ENCODE results near the gene ZNF133. TPM values are rescaled to one million over a fixed set of nuclear protein-coding genes. Genes with fewer than 3 reads are reported as not detected.

The ZNF133 gene
- polyA plus RNA-seq, 1 donor (not counting 4 experiments of a cell fraction or from before 2014, with no cell fraction given), result 15.8 TPM

DNA sequence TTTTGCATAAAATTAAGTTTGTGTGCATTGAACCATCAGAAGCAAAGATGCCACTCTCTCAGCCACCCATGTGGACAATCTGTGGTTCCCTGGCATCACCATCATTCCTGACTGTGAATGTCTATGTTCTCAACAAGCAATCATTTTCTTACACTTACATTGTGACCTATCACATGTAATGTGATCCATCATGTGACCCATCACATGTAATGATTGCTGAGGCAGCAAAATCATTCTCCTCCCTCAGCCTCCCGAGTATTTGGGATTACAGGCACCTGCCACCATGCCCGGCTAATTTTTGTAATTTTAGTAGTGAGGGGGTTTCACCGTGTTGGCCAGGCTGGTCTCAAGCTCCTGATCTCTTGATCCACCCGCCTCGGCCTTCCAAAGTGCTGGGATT, 22.0 kb upstream of the ZNF133 start:
- dilution Hi-C loops (cut with MboI; ENCODE audit: extremely low pct_ligation_motif_present, low sequenced_read_pairs), result no loop called here
- Histone ChIP-seq H3K9me3 (ENCODE audit: control insufficient read depth, low read depth, low read length) (no peaks in the 10 kb centered on the region), H3K4me2 (ENCODE audit: control insufficient read depth, extremely low read depth, insufficient read depth, low read depth, low read length) (no peak overlapping the region), H4K20me1 (ENCODE audit: control insufficient read depth, extremely low read depth, insufficient read depth, low read length) (no peaks in the 10 kb centered on the region), H3K79me2 (ENCODE audit: control insufficient read depth, insufficient read depth, low read length) (no peaks in the 10 kb centered on the region), H2AFZ (ENCODE audit: control insufficient read depth, low read length) (no peak overlapping the region), H3K27ac (ENCODE audit: control insufficient read depth, insufficient read depth, low read length) (no peak overlapping the region), H3K9me1 (ENCODE audit: control insufficient read depth, extremely low read depth, insufficient read depth, low read length) (no peaks in the 10 kb centered on the region), H3K36me3 (ENCODE audit: control insufficient read depth in 2 of 2, extremely low read depth in 1 of 2, insufficient read depth in 2 of 2, low read length in 2 of 2) (no peaks in the 10 kb centered on the region), H3K4me3 (ENCODE audit: control insufficient read depth in 2 of 3, extremely low read depth in 1 of 3, insufficient read depth in 2 of 3, low read depth in 1 of 3, low read length in 3 of 3) (no peak overlapping the region), H3K9ac (ENCODE audit: control insufficient read depth, extremely low read depth, insufficient read depth, low read length) (no peak overlapping the region), H3K27me3 (ENCODE audit: control insufficient read depth, extremely low read depth, insufficient read depth, low read length) (no peaks in the 10 kb centered on the region), H3K4me1 (ENCODE audit: control insufficient read depth, extremely low read depth, insufficient read depth, low read length) (peaks cover 6% of the 10 kb centered on the region)
- DNase-seq (ENCODE audit: low read depth, low spot score) (no peak), FAIRE-seq (no peak)
- TF ChIP-seq, protein P1, sequence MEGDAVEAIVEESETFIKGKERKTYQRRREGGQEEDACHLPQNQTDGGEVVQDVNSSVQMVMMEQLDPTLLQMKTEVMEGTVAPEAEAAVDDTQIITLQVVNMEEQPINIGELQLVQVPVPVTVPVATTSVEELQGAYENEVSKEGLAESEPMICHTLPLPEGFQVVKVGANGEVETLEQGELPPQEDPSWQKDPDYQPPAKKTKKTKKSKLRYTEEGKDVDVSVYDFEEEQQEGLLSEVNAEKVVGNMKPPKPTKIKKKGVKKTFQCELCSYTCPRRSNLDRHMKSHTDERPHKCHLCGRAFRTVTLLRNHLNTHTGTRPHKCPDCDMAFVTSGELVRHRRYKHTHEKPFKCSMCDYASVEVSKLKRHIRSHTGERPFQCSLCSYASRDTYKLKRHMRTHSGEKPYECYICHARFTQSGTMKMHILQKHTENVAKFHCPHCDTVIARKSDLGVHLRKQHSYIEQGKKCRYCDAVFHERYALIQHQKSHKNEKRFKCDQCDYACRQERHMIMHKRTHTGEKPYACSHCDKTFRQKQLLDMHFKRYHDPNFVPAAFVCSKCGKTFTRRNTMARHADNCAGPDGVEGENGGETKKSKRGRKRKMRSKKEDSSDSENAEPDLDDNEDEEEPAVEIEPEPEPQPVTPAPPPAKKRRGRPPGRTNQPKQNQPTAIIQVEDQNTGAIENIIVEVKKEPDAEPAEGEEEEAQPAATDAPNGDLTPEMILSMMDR (optimal IDR thresholded peaks at IDR 0.05 in 1 of 3, IDR thresholded peaks at IDR 0.05 in 1 of 3, conservative IDR thresholded peaks at IDR 0.05 in 1 of 3; ENCODE audit: extremely low read depth in 1 of 3, insufficient read depth in 2 of 3, low read length in 3 of 3), result no peak
- no peak for TF ChIP-seq EZH2 (IDR thresholded peaks at IDR 0.05; ENCODE audit: low read length)

DNA sequence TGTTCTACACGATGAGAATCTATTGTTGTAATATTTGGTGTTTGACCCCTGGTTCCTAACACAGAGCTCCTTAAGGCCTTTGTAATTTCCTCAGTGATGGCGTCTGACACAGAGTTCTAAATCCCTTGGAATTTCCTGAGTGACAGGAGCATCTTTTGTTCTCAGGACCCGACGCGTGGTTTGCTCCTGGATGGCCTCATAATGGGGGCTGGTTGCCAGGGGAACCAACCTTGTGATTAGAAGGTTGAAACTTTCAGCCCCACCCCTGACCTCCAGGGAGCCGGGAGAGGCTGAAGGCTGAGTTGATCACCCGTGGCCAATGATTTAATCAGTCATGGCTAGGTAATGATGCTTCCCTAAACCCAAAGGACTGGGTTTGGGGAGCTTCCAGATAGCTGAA, 20.5 kb upstream of the ZNF133 start:
- no peak for TF ChIP-seq EZH2 (IDR thresholded peaks at IDR 0.05; ENCODE audit: low read length)
- TF ChIP-seq, protein P1 (optimal IDR thresholded peaks at IDR 0.05 in 1 of 3, IDR thresholded peaks at IDR 0.05 in 1 of 3, conservative IDR thresholded peaks at IDR 0.05 in 1 of 3; ENCODE audit: extremely low read depth in 1 of 3, insufficient read depth in 2 of 3, low read length in 3 of 3), result no peak
- Histone ChIP-seq H3K36me3 (ENCODE audit: control insufficient read depth in 2 of 2, extremely low read depth in 1 of 2, insufficient read depth in 2 of 2, low read length in 2 of 2) (no peaks in the 10 kb centered on the region), H3K79me2 (ENCODE audit: control insufficient read depth, insufficient read depth, low read length) (no peaks in the 10 kb centered on the region), H3K4me3 (ENCODE audit: control insufficient read depth in 2 of 3, extremely low read depth in 1 of 3, insufficient read depth in 2 of 3, low read depth in 1 of 3, low read length in 3 of 3) (no peak overlapping the region), H4K20me1 (ENCODE audit: control insufficient read depth, extremely low read depth, insufficient read depth, low read length) (no peaks in the 10 kb centered on the region), H3K9me1 (ENCODE audit: control insufficient read depth, extremely low read depth, insufficient read depth, low read length) (no peaks in the 10 kb centered on the region), H2AFZ (ENCODE audit: control insufficient read depth, low read length) (no peak overlapping the region), H3K4me1 (ENCODE audit: control insufficient read depth, extremely low read depth, insufficient read depth, low read length) (peaks cover 12% of the 10 kb centered on the region), H3K27me3 (ENCODE audit: control insufficient read depth, extremely low read depth, insufficient read depth, low read length) (no peaks in the 10 kb centered on the region), H3K9me3 (ENCODE audit: control insufficient read depth, low read depth, low read length) (no peaks in the 10 kb centered on the region), H3K27ac (ENCODE audit: control insufficient read depth, insufficient read depth, low read length) (no peak overlapping the region), H3K4me2 (ENCODE audit: control insufficient read depth, extremely low read depth, insufficient read depth, low read depth, low read length) (no peak overlapping the region), H3K9ac (ENCODE audit: control insufficient read depth, extremely low read depth, insufficient read depth, low read length) (no peak overlapping the region)
- dilution Hi-C loops (cut with MboI; ENCODE audit: extremely low pct_ligation_motif_present, low sequenced_read_pairs), result no loop called here
- no peak for DNase-seq (ENCODE audit: low read depth, low spot score)
- no peak for FAIRE-seq

Measured in keratinocyte (primary cell).